ENCODE results near the gene EXOC4.

DNA sequence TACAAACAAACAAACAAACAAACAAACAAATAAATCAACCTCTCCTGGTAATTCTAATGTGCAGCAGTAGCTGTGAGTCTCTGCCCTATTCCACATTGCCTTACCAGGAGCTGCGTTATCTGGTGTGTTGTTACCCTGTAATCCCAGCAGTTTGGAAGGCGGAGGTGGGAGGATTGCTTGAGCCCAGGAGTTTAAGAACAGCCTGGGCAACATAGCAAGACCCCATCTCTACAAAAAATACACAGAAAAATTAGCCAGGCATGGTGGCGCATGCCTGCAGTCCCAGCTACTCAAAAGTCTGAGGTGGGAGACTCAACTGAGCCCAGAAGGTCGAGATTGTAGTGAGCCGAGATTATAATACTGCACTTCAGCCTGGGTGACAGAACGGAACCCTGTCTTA lies 192.7 kb downstream of the EXOC4 start:
- TF ChIP-seq ZNF274 (IDR thresholded peaks at IDR 0.05; ENCODE audit: low read depth, low read length): no peak
- TF ChIP-seq YY1 (IDR thresholded peaks at IDR 0.05; ENCODE audit: insufficient read depth, insufficient read length): no peak

Measured in NT2/D1 (cell line).